Type B pancreatic cell (in vitro differentiated cells): ENCODE results near the gene PLD5. TPM values are rescaled to one million over a fixed set of nuclear protein-coding genes. Genes with fewer than 3 reads are reported as not detected.
A peak's percentile ranks its signal among the peaks of the same experiment; 100 is the strongest.
"Not testable (repeated sequence)": the region's sequence is repeated elsewhere in the genome, so short reads cannot be mapped to it uniquely, and the experiment has no call there.

ENCODE experiments used
- DNase-seq: peaks from one replicate; pipeline ENCODE4 v3.0.0; 2021; ENCODE audit warnings: mixed read lengths; ENCODE audit not compliant: unreplicated experiment; ENCODE audit errors: extremely low spot score
- H3K27ac Mint-ChIP-seq: 2 replicates; pipeline ENCODE4 v1.8.0; 2021; ENCODE audit warnings: mild to moderate bottlenecking, mixed read lengths
- H3K27me3 Mint-ChIP-seq: 2 replicates; pipeline ENCODE4 v1.8.0; 2021; ENCODE audit warnings: mixed read lengths
- H3K36me3 Mint-ChIP-seq: 2 replicates; pipeline ENCODE4 v1.8.0; 2021; ENCODE audit warnings: mixed read lengths
- H3K4me1 Mint-ChIP-seq: one replicate; pipeline ENCODE4 v1.8.0; 2021; ENCODE audit warnings: mixed read lengths; ENCODE audit not compliant: unreplicated experiment
- H3K4me3 Mint-ChIP-seq: 2 replicates; pipeline ENCODE4 v1.8.0; 2021; ENCODE audit warnings: mild to moderate bottlenecking, mixed read lengths
- H3K9me3 Mint-ChIP-seq: 2 replicates; pipeline ENCODE4 v1.8.0; 2021; ENCODE audit warnings: mixed read lengths
- CTCF ChIP-seq: fragments of 200-600 bp; sonication (generic); conservative IDR thresholded peaks from 2 replicates; pipeline ENCODE4 v1.5.0; 2021; ENCODE audit warnings: antibody characterized with exemption, mild to moderate bottlenecking
- total RNA-seq: library from RNA; stranded (reverse); gene quantifications from 2 replicates; pipeline ENCODE4 v1.2.1, GENCODE V29; 2021; ENCODE audit warnings: low replicate concordance

The PLD5 gene
- total RNA-seq, 1 donor from 2014 or later: 2.6 TPM

DNA sequence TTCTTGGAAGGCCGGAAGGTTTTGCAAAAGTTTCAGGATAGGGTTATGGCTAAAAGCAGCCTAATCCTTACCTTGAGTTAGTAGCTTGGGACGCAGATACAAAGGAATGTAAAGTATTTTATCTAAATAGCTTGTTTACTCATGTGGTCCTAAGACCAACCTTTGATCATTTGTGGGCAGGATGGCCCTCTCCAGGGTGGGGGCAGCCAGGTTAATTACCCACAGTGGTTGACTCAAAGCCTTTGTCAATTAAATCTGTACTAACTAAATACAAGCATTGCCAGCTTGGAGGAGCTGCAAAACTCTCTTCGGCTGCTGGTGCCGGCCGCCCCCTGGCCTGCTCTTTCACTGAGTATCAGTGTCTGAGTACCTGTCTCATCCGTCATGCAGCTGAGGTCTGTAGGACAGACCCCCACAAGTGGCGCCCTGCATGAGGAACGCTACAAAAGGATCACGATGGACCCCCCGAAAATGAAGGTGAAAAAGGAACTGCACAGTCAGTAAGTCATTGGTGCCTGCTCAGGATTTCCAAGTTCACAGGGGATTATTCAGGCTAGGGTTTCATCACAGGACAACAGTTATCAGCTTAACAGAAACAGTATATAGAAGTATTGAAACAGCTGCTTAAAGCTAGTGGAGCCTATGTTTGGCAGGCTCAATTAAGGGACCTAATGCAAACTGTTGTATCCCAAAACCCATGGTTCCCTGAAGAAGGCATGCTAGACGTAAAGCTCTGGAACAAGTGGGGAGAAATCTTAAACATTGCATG is 313.1 kb downstream of the PLD5 start:
- DNase-seq: no peak
- no peak overlapping the region for H3K27ac Mint-ChIP-seq
- no peak overlapping the region for H3K4me3 Mint-ChIP-seq
- no peaks in the 10 kb centered on the region for H3K36me3 Mint-ChIP-seq
- H3K4me1 Mint-ChIP-seq: peaks cover 38% of the 10 kb centered on the region
- no peak for TF ChIP-seq CTCF
- H3K27me3 Mint-ChIP-seq: peaks cover 10% of the 10 kb centered on the region
- peaks cover 12% of the 10 kb centered on the region for H3K9me3 Mint-ChIP-seq

DNA sequence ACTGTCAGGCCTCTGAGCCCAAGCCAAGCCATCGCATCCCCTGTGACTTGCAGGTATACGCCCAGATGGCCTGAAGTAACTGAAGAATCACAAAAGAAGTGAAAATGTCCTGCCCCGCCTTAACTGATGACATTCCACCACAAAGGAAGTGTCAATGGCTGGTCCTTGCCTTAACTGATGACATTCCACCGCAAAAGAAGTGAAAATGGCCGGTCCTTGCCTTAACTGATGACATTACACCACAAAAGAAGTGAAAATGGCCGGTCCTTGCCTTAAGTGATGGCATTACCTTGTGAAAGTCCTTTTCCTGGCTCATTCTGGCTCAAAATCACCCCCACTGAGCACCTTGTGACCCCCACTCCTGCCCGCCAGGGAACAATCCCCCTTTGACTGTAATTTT is 314.2 kb downstream of the PLD5 start:
- H3K36me3 Mint-ChIP-seq, H3K4me3 Mint-ChIP-seq, H3K27ac Mint-ChIP-seq, H3K27me3 Mint-ChIP-seq, DNase-seq, H3K9me3 Mint-ChIP-seq: not testable (repeated sequence)
- peaks cover 38% of the 10 kb centered on the region for H3K4me1 Mint-ChIP-seq

GRCh38 chr1:242209063-242209462 is 315.4 kb downstream of the PLD5 start:
- DNase-seq: no peak
- Mint-ChIP-seq H3K4me3 (peak overlapping the region; percentile 17), H3K27me3 (peaks cover 10% of the 10 kb centered on the region), H3K27ac (no peak overlapping the region), H3K4me1 (peaks cover 38% of the 10 kb centered on the region), H3K9me3 (peaks cover 4% of the 10 kb centered on the region), H3K36me3 (no peaks in the 10 kb centered on the region)
- TF ChIP-seq CTCF: no peak

DNA sequence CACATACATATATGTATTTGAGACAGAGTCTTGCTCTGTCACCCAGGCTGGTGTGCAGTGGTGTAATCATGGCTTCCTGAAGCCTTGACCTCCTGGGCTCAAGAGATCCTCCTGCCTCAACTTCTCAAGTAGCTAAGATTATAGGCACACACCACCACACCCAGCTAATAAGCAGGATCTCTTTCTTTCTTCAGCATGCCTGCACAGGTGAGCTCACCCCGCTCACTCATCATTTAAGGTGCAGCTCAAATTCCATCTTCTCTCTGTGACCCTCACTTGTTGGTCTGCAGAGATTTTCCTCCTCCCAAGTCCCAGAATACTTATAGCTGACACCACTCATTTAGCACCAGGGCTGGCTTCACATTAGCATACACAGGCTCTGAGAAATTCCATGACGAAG is 316.5 kb downstream of the PLD5 start:
- Mint-ChIP-seq H3K27me3 (peaks cover 10% of the 10 kb centered on the region), H3K9me3 (no peaks in the 10 kb centered on the region), H3K27ac (no peak overlapping the region), H3K4me1 (peaks cover 31% of the 10 kb centered on the region), H3K4me3 (no peak overlapping the region), H3K36me3 (no peaks in the 10 kb centered on the region)
- TF ChIP-seq CTCF: no peak
- no peak for DNase-seq

DNA sequence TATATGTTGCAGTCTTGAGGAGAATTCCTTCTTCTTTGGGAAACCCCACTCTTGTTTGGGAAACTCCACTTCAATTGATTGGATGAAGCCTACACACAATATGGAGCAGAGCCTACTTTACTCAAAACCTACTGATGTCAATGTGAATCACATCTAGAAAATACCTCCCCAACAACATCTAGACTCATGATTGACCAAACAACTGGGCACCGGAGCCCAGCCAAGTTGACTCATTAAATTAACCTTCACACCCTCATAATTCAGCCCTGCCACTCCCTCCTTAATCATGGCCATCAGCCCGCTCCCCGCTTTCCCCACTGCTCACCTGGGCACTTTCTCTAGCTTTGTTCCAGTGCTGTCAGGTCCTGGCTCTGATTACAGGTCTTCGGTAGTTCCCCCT is 317.5 kb downstream of the PLD5 start:
- TF ChIP-seq CTCF: no peak
- no peak for DNase-seq
- Mint-ChIP-seq H3K4me1 (peaks cover 29% of the 10 kb centered on the region), H3K27ac (no peak overlapping the region), H3K9me3 (no peaks in the 10 kb centered on the region), H3K36me3 (no peaks in the 10 kb centered on the region), H3K27me3 (peaks cover 10% of the 10 kb centered on the region), H3K4me3 (no peak overlapping the region)

DNA sequence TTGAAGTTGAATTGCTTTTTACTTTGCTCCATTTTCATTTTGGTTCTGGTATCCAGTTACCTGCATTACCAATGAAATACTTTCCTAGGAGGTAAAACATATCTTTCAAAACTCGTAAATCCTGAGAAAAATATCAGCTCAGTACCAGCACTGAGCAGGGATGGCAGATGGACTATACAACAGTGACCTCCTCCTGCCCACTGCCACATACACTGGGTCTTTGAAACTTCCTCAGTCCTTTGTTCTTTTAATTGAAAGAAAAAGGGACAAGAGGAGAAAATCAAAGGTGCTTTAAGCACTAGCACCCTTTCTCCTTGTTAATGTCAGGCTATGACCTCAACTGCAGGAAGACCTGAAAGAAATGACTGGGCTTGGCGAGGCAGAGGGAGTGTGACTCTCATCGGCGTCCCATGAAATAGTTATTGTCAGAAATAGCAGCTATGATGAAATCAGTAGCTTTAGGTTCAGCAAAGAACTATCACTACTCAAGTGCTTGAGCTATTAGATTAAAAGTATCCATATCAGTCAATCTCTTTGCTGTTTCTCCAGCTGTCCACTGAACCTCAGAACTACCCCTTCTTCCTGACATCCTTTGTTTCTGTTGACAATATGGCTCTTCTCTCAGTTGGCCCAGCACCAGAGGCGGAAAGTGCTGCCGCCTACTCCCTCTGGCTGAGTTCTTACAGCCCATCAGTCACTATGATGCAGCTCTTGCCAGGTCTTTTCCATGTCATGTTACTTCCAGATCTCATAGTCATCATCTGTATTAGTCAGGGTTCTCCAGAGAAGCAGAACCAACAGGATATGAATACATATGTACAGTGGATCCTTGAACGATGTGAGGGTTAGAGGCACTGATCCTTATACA is 318.6 kb downstream of the PLD5 start:
- peaks cover 10% of the 10 kb centered on the region for H3K27me3 Mint-ChIP-seq
- H3K4me3 Mint-ChIP-seq: no peak overlapping the region
- no peaks in the 10 kb centered on the region for H3K36me3 Mint-ChIP-seq
- DNase-seq: no peak
- H3K9me3 Mint-ChIP-seq: no peaks in the 10 kb centered on the region
- H3K27ac Mint-ChIP-seq: no peak overlapping the region
- peaks cover 21% of the 10 kb centered on the region for H3K4me1 Mint-ChIP-seq
- TF ChIP-seq CTCF: no peak
